GM20000 (cell line): Measurements from ENCODE around the gene IL1RAPL1.

Experiments used
- DNase-seq: peaks from one replicate; pipeline ENCODE4 v3.0.0; 2012; ENCODE audit warnings: low spot score
- TF ChIP-seq, protein P1 (sequence below): IDR thresholded peaks from 2 replicates; pipeline ENCODE4 v1.5.1; 2012; ENCODE audit warnings: mild to moderate bottlenecking, control low read depth; ENCODE audit errors: extremely low read depth, missing control alignments

The IL1RAPL1 gene

DNA sequence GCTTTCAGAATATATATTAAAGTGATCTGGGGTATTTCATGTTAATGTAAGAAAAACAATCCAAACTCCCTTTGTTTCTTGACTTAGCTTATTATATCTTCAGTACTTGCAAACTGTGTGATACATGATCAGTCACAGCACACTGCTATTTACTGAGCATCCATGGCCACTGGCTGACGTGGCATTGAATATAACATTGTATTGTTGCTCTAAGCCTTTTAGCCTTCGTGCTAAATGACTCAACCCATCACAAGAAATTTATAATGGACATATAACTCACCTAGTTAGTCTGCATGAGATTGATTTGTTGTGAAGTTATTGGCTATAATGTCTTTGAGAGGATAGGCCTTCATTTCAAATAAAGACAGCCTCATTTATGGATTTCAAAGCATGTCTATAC is 642.6 kb downstream of the IL1RAPL1 start:
- TF ChIP-seq, protein P1, sequence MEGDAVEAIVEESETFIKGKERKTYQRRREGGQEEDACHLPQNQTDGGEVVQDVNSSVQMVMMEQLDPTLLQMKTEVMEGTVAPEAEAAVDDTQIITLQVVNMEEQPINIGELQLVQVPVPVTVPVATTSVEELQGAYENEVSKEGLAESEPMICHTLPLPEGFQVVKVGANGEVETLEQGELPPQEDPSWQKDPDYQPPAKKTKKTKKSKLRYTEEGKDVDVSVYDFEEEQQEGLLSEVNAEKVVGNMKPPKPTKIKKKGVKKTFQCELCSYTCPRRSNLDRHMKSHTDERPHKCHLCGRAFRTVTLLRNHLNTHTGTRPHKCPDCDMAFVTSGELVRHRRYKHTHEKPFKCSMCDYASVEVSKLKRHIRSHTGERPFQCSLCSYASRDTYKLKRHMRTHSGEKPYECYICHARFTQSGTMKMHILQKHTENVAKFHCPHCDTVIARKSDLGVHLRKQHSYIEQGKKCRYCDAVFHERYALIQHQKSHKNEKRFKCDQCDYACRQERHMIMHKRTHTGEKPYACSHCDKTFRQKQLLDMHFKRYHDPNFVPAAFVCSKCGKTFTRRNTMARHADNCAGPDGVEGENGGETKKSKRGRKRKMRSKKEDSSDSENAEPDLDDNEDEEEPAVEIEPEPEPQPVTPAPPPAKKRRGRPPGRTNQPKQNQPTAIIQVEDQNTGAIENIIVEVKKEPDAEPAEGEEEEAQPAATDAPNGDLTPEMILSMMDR = no peak
- DNase-seq = no peak

DNA sequence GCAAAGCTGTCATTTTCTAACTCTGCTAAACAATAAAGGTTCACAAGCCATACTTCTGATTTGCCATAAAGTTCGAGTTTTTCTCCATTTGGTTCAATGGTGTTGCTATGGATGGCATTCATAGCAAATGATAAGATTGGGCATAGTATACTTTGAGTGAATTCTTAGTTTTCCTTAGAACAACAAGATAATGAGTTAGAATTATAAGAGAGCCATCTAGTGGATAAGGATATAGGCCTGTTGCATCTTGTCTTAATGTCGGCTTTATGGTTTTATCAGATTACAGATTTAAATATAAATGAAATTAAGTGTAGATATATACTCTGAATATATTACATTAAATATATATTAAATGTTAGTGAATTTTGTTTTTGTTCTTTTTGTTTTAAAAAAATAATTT is 644.6 kb downstream of the IL1RAPL1 start:
- TF ChIP-seq, protein P1 = no peak
- DNase-seq = no peak

DNA sequence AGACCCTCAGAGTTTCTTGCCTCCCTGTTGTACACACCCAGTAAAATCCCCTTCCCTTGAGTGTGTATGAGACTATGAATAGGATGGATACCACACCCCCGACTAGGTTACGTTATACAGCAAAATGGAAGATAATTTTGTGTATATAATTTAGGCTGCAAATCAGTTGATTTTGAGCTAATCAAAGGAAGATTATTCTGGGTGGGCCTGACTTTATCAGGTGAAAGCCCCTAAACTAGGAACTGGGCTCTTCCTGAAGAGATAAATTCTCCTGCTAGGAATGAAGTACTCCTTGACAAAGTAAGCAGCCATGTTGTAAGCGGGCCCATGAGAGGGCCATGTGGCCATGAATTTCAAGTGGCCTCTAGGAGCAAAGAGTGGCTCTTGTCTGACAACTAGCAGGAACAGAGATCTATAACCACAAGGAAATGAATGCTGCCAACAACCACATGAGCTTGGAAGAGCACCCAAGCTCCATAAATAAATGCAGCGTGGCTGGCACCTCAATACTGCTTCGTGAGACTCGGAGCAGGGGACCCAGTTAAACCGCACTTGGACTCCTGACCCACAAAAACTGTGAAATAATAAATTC is 646.4 kb downstream of the IL1RAPL1 start:
- no peak for DNase-seq
- TF ChIP-seq, protein P1 = no peak

DNA sequence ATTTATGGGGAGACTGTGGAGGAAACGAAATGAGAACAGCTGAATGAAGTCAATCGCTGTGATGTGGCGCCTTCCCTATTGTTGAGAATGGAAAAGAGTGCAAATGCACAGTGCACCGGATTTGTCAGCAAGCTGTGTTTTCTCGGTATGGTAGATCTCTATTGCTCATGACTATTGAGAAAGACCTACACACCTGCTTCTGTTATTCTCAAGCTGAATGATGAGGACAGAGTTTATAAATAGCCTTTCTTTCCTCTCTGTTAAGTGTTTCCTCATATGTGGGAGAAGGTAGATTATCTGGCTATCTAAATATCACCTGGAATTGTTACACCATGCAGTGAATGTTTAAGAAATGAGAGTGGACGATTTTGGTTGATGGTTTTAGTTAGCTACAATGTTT is 650.7 kb downstream of the IL1RAPL1 start:
- TF ChIP-seq, protein P1 = no peak
- no peak for DNase-seq

DNA sequence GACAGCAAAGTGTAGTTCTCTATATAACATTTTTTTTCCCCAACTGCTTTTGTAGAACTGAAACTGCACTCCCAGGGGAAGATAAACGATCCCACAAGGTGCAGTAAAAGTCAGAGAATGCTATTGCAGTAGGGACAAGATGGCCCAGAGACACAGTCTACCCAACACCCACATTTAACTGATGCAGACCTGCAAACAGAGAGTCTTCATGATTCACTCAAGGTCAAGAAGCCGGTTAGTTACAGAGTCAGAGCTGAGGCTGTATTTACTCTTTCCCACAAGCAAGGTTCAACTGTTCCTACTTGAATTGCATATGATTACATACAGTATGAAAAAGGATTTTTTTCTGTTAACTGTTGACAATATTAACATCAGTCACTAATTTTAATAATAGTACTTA is 654.6 kb downstream of the IL1RAPL1 start:
- no peak for DNase-seq
- TF ChIP-seq, protein P1 = no peak

DNA sequence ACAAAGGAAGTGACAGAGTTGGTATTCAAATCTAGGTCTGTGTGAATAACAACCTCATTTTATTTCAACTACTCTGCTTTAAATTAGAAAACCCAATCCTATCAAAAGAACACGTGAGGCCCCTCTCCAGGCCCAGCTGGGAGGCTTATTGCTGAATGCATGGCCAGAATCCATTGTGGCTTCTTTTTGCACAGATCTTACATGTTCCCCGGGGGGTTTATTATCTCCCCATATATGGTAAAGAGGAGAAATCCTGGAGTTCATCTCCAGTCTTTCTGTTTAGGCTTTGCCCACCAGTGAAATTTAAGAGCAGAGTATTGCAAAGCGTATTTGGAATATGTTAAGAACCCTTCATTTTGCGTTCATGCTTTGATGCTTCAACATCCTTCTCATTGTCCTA is 655.6 kb downstream of the IL1RAPL1 start:
- TF ChIP-seq, protein P1 = no peak
- DNase-seq = no peak

DNA sequence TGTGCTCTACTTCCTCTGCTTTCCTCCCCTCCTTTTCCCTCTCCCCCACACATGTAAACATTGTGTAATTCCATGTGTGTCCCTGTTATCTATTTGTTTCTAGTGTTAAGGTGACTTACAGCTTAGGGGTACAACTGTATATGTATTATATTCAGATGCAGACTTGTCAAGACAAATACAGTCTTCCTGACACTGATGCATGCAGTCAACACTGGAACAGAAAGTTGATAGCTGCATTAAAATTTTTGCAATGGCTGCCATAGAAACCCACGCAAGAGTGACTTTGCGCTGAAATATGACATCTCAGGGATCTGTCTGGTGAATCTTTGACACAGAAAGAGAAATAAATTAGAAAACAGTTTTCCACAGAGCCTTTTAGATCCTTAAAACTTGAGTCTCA is 656.7 kb downstream of the IL1RAPL1 start:
- TF ChIP-seq, protein P1 = no peak
- DNase-seq = no peak
